Natural killer cell treated with Interleukin-12 subunit alpha and Interleukin-12 subunit beta and Interleukin-15 and Interleukin-18, amount 100 ng/mL, for 72 hours (primary cell): ENCODE data around the gene PREPL. TPM values are rescaled to one million over a fixed set of nuclear protein-coding genes. Genes with fewer than 3 reads are reported as not detected.
A peak's percentile ranks its signal among the peaks of the same experiment; 100 is the strongest.
"Not testable (repeated sequence)": the region's sequence is repeated elsewhere in the genome, so short reads cannot be mapped to it uniquely, and the experiment has no call there.

ENCODE experiments used
- ATAC-seq, 2 donors: fragments of 150-1000 bp; cut with Tn5 transposase in 1 of 2; sonication (Bioruptor Pico), chemical (Tn5 transposase) in 1 of 2; 2 replicates each; pipeline ENCODE4 v1.10.0; 2021
- DNase-seq: peaks from one replicate; pipeline ENCODE4 v3.0.0; 2022; ENCODE audit warnings: low spot score
- H3K27ac Mint-ChIP-seq, 2 donors: 1 replicate in 1 of 2; 2 replicates in 1 of 2; pipeline ENCODE4 v1.8.0; 2022; ENCODE audit warnings: mixed read lengths in 2 of 2, mild to moderate bottlenecking in 1 of 2, moderate library complexity in 1 of 2
- H3K27me3 Mint-ChIP-seq, 2 donors: 1 replicate in 1 of 2; 2 replicates in 1 of 2; pipeline ENCODE4 v1.8.0; 2022; ENCODE audit warnings: mixed read lengths in 2 of 2
- H3K36me3 Mint-ChIP-seq: one replicate; pipeline ENCODE4 v1.8.0; 2022; ENCODE audit warnings: mixed read lengths
- H3K4me1 Mint-ChIP-seq, 2 donors: 1 replicate in 1 of 2; 2 replicates in 1 of 2; pipeline ENCODE4 v1.8.0; 2022; ENCODE audit warnings: low read depth in 2 of 2, mixed read lengths in 2 of 2, mild to moderate bottlenecking in 1 of 2
- H3K4me3 Mint-ChIP-seq: one replicate; pipeline ENCODE4 v1.8.0; 2022; ENCODE audit warnings: mixed read lengths
- H3K9me3 Mint-ChIP-seq: 2 replicates; pipeline ENCODE4 v1.8.0; 2022; ENCODE audit warnings: mixed read lengths
- total RNA-seq, 2 donors: library from RNA; stranded (reverse); gene quantifications; one replicate each; pipeline ENCODE4 v1.2.3, GENCODE V29; 2022

PREPL gene
- total RNA-seq = 10 to 100 TPM; 19.4 to 20.3 TPM

- peaks cover 6% of the 10 kb centered on the region for H3K36me3 Mint-ChIP-seq
- H3K4me1 Mint-ChIP-seq = peaks cover 24 to 33% of the 10 kb centered on the region in 2 donors
- DNase-seq (peak; percentile 97), ATAC-seq (peak; percentile 95 to 96)
- no peaks in the 10 kb centered on the region for H3K9me3 Mint-ChIP-seq
- no peaks in the 10 kb centered on the region for H3K27me3 Mint-ChIP-seq
- peak within 1 kb of the TSS; percentile 100 for H3K27ac Mint-ChIP-seq
- H3K4me3 Mint-ChIP-seq = peak within 1 kb of the TSS; percentile 100
Measured at GRCh38 chr2:44361330-44362206, at the start of gene PREPL, which contains the start of gene CAMKMT. PREPL (minus strand) TSS chr2:44361494; CDS start chr2:44346342, 15,152 bp downstream. CAMKMT (plus strand) TSS chr2:44361947.

GRCh38 chr2:44398243-44398897 is 37.1 kb upstream of the PREPL start:
- Mint-ChIP-seq H3K27me3 (no peaks in the 10 kb centered on the region), H3K9me3 (no peaks in the 10 kb centered on the region), H3K4me3 (no peak overlapping the region), H3K27ac (no peak overlapping the region), H3K4me1 (peaks cover 0 to 3% of the 10 kb centered on the region in 2 donors), H3K36me3 (no peaks in the 10 kb centered on the region)
- DNase-seq = no peak
- no peak for ATAC-seq

GRCh38 chr2:44397447-44398175 is 36.3 kb upstream of the PREPL start:
- ATAC-seq (no peak), DNase-seq (no peak)
- no peaks in the 10 kb centered on the region for H3K27me3 Mint-ChIP-seq
- H3K36me3 Mint-ChIP-seq = no peaks in the 10 kb centered on the region
- H3K4me1 Mint-ChIP-seq = peaks cover 0 to 3% of the 10 kb centered on the region in 2 donors
- no peaks in the 10 kb centered on the region for H3K9me3 Mint-ChIP-seq
- no peak overlapping the region for H3K4me3 Mint-ChIP-seq
- H3K27ac Mint-ChIP-seq = no peak overlapping the region

- Mint-ChIP-seq H3K36me3 (peaks cover 11% of the 10 kb centered on the region), H3K9me3 (no peaks in the 10 kb centered on the region), H3K27me3 (no peaks in the 10 kb centered on the region), H3K4me3 (no peak overlapping the region), H3K27ac (no peak overlapping the region), H3K4me1 (peaks cover 5 to 6% of the 10 kb centered on the region in 2 donors)
- no peak for ATAC-seq
- DNase-seq = no peak
Measured at GRCh38 chr2:44392338-44392943, 31.1 kb upstream of the PREPL start.

GRCh38 chr2:44389895-44390294 is 28.6 kb upstream of the PREPL start:
- Mint-ChIP-seq H3K27me3 (no peaks in the 10 kb centered on the region), H3K4me1 (peaks cover 8 to 11% of the 10 kb centered on the region in 2 donors), H3K27ac (no peak overlapping the region), H3K9me3 (no peaks in the 10 kb centered on the region), H3K36me3 (peaks cover 20% of the 10 kb centered on the region), H3K4me3 (no peak overlapping the region)
- DNase-seq = no peak
- ATAC-seq = no peak

GRCh38 chr2:44388877-44389276 is 27.6 kb upstream of the PREPL start:
- no peaks in the 10 kb centered on the region for H3K27me3 Mint-ChIP-seq
- H3K27ac Mint-ChIP-seq = no peak overlapping the region
- no peak for DNase-seq
- no peaks in the 10 kb centered on the region for H3K9me3 Mint-ChIP-seq
- peaks cover 8 to 11% of the 10 kb centered on the region in 2 donors for H3K4me1 Mint-ChIP-seq
- peaks cover 23% of the 10 kb centered on the region for H3K36me3 Mint-ChIP-seq
- no peak for ATAC-seq
- H3K4me3 Mint-ChIP-seq = no peak overlapping the region

- H3K9me3 Mint-ChIP-seq, H3K27ac Mint-ChIP-seq: not testable (repeated sequence)
Measured at GRCh38 chr2:44385226-44385625, 23.9 kb upstream of the PREPL start.

GRCh38 chr2:44377486-44377885 is 16.2 kb upstream of the PREPL start:
- no peak overlapping the region for H3K4me3 Mint-ChIP-seq
- ATAC-seq = no peak
- no peak overlapping the region for H3K27ac Mint-ChIP-seq
- peaks cover 0 to 3% of the 10 kb centered on the region in 2 donors for H3K4me1 Mint-ChIP-seq
- no peaks in the 10 kb centered on the region for H3K9me3 Mint-ChIP-seq
- no peaks in the 10 kb centered on the region for H3K27me3 Mint-ChIP-seq
- peaks cover 9% of the 10 kb centered on the region for H3K36me3 Mint-ChIP-seq
- no peak for DNase-seq

More at GRCh38 chr2:44385226-44385625, 23.9 kb upstream of the PREPL start:
- H3K27me3 Mint-ChIP-seq, ATAC-seq, H3K4me3 Mint-ChIP-seq, DNase-seq: not testable (repeated sequence)
- H3K4me1 Mint-ChIP-seq = peaks cover 8 to 11% of the 10 kb centered on the region in 2 donors
- peaks cover 23% of the 10 kb centered on the region for H3K36me3 Mint-ChIP-seq

GRCh38 chr2:44372246-44372645 is 11.0 kb upstream of the PREPL start:
- Mint-ChIP-seq H3K9me3 (no peaks in the 10 kb centered on the region), H3K4me3 (no peak overlapping the region), H3K36me3 (peaks cover 9% of the 10 kb centered on the region), H3K27ac (no peak overlapping the region), H3K4me1 (peaks cover 6 to 8% of the 10 kb centered on the region in 2 donors), H3K27me3 (no peaks in the 10 kb centered on the region)
- no peak for DNase-seq
- ATAC-seq = no peak

- Mint-ChIP-seq H3K4me3 (no peak overlapping the region), H3K27me3 (no peaks in the 10 kb centered on the region), H3K9me3 (no peaks in the 10 kb centered on the region), H3K36me3 (peaks cover 9% of the 10 kb centered on the region), H3K4me1 (peaks cover 3 to 8% of the 10 kb centered on the region in 2 donors), H3K27ac (no peak overlapping the region)
- no peak for ATAC-seq
- DNase-seq = no peak
Measured at GRCh38 chr2:44371445-44371844, 10.2 kb upstream of the PREPL start.

- H3K9me3 Mint-ChIP-seq = no peaks in the 10 kb centered on the region
- DNase-seq = no peak
- H3K36me3 Mint-ChIP-seq = peaks cover 9% of the 10 kb centered on the region
- no peaks in the 10 kb centered on the region for H3K27me3 Mint-ChIP-seq
- ATAC-seq = no peak
- no peak overlapping the region for H3K27ac Mint-ChIP-seq
- no peak overlapping the region for H3K4me3 Mint-ChIP-seq
- peaks cover 3 to 9% of the 10 kb centered on the region in 2 donors for H3K4me1 Mint-ChIP-seq
Measured at GRCh38 chr2:44369392-44369791, 8.1 kb upstream of the PREPL start.

GRCh38 chr2:44367591-44367990 is 6.3 kb upstream of the PREPL start:
- Mint-ChIP-seq H3K4me1 (peaks cover 11 to 17% of the 10 kb centered on the region in 2 donors), H3K27me3 (no peaks in the 10 kb centered on the region), H3K27ac (no peak overlapping the region), H3K9me3 (no peaks in the 10 kb centered on the region), H3K36me3 (peaks cover under 1% of the 10 kb centered on the region), H3K4me3 (no peak overlapping the region)
- ATAC-seq (peak in 1 of 2 donors; percentile 71), DNase-seq (no peak)

- H3K27ac Mint-ChIP-seq = no peak overlapping the region
- no peaks in the 10 kb centered on the region for H3K27me3 Mint-ChIP-seq
- DNase-seq = no peak
- H3K4me3 Mint-ChIP-seq = no peak overlapping the region
- H3K4me1 Mint-ChIP-seq = peaks cover 19 to 30% of the 10 kb centered on the region in 2 donors
- no peak for ATAC-seq
- no peaks in the 10 kb centered on the region for H3K9me3 Mint-ChIP-seq
- peaks cover 6% of the 10 kb centered on the region for H3K36me3 Mint-ChIP-seq
Measured at GRCh38 chr2:44364604-44365003, 3.3 kb upstream of the PREPL start.
